Measurements from ENCODE around the gene MDM2.

GRCh38 chr12:68850390-68850789, 42.4 kb downstream of the MDM2 start:
- TF ChIP-seq, protein P1, sequence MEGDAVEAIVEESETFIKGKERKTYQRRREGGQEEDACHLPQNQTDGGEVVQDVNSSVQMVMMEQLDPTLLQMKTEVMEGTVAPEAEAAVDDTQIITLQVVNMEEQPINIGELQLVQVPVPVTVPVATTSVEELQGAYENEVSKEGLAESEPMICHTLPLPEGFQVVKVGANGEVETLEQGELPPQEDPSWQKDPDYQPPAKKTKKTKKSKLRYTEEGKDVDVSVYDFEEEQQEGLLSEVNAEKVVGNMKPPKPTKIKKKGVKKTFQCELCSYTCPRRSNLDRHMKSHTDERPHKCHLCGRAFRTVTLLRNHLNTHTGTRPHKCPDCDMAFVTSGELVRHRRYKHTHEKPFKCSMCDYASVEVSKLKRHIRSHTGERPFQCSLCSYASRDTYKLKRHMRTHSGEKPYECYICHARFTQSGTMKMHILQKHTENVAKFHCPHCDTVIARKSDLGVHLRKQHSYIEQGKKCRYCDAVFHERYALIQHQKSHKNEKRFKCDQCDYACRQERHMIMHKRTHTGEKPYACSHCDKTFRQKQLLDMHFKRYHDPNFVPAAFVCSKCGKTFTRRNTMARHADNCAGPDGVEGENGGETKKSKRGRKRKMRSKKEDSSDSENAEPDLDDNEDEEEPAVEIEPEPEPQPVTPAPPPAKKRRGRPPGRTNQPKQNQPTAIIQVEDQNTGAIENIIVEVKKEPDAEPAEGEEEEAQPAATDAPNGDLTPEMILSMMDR (conservative IDR thresholded peaks at IDR 0.05): no peak
- no peak for TF ChIP-seq EZH2 (IDR thresholded peaks at IDR 0.05; ENCODE audit: low read depth)
